ENCODE data around the gene COL11A2. TPM values are rescaled to one million over a fixed set of nuclear protein-coding genes. Genes with fewer than 3 reads are reported as not detected.

The COL11A2 gene
- total RNA-seq, 1 experiment from 2014 or later, result 7.6 TPM

GRCh38 chr6:33199687-33200218, 7.5 kb upstream of the COL11A2 start:
- Histone ChIP-seq H3K9ac (ENCODE audit: low read length) (peak overlapping the region; percentile 80), H3K4me3 (replicated peaks in 1 of 2; ENCODE audit: low read depth in 1 of 2, low read length in 2 of 2) (peak overlapping the region; percentile 63 to 69), H3K27me3 (ENCODE audit: insufficient read depth, low read length) (no peaks in the 10 kb centered on the region), H3K9me2 (ENCODE audit: insufficient read depth) (no peaks in the 10 kb centered on the region), H3K36me3 (ENCODE audit: control insufficient read depth in 1 of 2, insufficient read depth in 2 of 2, low read length in 2 of 2) (peaks cover 32 to 47% of the 10 kb centered on the region in 2 experiments; a peak in 3 of 4 replicates), H3K4me2 (ENCODE audit: low read length) (peak overlapping the region; percentile 96), H3K9me3 (ENCODE audit: control insufficient read depth in 1 of 2, insufficient read depth in 1 of 2, low read depth in 1 of 2, low read length in 2 of 2) (no peaks in the 10 kb centered on the region), H3K4me1 (ENCODE audit: control insufficient read depth in 1 of 2, insufficient read depth in 2 of 2, low read length in 2 of 2) (peaks cover 31 to 52% of the 10 kb centered on the region in 2 experiments), H3K79me2 (ENCODE audit: insufficient read depth, low read length) (peaks cover 69% of the 10 kb centered on the region), H2AFZ (ENCODE audit: low read depth, low read length, poor library complexity, severe bottlenecking) (no peak overlapping the region), H4K20me1 (ENCODE audit: insufficient read depth) (no peaks in the 10 kb centered on the region), H3K27ac (ENCODE audit: low read depth, low read length) (peak overlapping the region; percentile 94)
- TF ChIP-seq POLR2A (IDR thresholded peaks at IDR 0.05; ENCODE audit: borderline replicate concordance, extremely low read depth, insufficient read depth, insufficient read length), result peak; percentile 35
- TF ChIP-seq JUND (IDR thresholded peaks at IDR 0.05), result no peak
- no peak for TF ChIP-seq CTCF (IDR thresholded peaks at IDR 0.05 in 2 of 3, conservative IDR thresholded peaks at IDR 0.05 in 1 of 3; ENCODE audit: borderline replicate concordance in 1 of 3, insufficient read depth in 1 of 3, low read depth in 2 of 3, low read length in 2 of 3)
- TF ChIP-seq POLR2AphosphoS5 (IDR thresholded peaks at IDR 0.05; ENCODE audit: low read depth, low read length), result peak; percentile 47
- peak; percentile 65; the same call in 1 of the 2 replicates for TF ChIP-seq ZFX (IDR thresholded peaks at IDR 0.05)
- ChIA-PET POLR2A (interaction anchor here (0.6 to 1.5 kb wide), 6 partner anchors 9 to 229 kb away, joined by 3 to 6 read pairs (median 4); partner anchors contain the start of genes RING1, RPS18 and VPS52), CTCF (interaction anchor here (1.0 kb wide), 1 partner anchor 28 kb away, joined by 3 read pairs; no protein-coding TSS in a partner anchor), RAD21 (ENCODE audit: low non-redundant PET in 1 of 2, low total read pairs in 2 of 2, uncharacterized antibody in 2 of 2, unreplicated experiment in 2 of 2) (interaction anchor here in 1 of 2 experiments (0.7 kb wide), 1 partner anchor 39 kb away, joined by 3 read pairs; no protein-coding TSS in a partner anchor)
- TSS peak; percentile 47 for BruUV-seq (replicated peaks)
- intact Hi-C loops (cut with micrococcal nuclease), result loop anchor here (1.0 to 10.0 kb wide), 4 partner anchors 50 to 215 kb away; partner anchors contain the start of genes CUTA, PHF1 and RGL2
- peak; percentile 74 for DNase-seq (ENCODE audit: low read depth, low spot score)
- peak; percentile 48 for ATAC-seq
